Measurements from ENCODE around the gene AFF3.

- TF ChIP-seq EZH2 (IDR thresholded peaks at IDR 0.05; ENCODE audit: borderline replicate concordance), result no peak
- TF ChIP-seq, protein P1, sequence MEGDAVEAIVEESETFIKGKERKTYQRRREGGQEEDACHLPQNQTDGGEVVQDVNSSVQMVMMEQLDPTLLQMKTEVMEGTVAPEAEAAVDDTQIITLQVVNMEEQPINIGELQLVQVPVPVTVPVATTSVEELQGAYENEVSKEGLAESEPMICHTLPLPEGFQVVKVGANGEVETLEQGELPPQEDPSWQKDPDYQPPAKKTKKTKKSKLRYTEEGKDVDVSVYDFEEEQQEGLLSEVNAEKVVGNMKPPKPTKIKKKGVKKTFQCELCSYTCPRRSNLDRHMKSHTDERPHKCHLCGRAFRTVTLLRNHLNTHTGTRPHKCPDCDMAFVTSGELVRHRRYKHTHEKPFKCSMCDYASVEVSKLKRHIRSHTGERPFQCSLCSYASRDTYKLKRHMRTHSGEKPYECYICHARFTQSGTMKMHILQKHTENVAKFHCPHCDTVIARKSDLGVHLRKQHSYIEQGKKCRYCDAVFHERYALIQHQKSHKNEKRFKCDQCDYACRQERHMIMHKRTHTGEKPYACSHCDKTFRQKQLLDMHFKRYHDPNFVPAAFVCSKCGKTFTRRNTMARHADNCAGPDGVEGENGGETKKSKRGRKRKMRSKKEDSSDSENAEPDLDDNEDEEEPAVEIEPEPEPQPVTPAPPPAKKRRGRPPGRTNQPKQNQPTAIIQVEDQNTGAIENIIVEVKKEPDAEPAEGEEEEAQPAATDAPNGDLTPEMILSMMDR (IDR thresholded peaks at IDR 0.05; ENCODE audit: poor library complexity), result no peak
Measured at GRCh38 chr2:99714349-99714748, 428.0 kb downstream of the AFF3 start.

Data from hepatocyte (in vitro differentiated cells).